ENCODE results near the gene ODR4. TPM values are rescaled to one million over a fixed set of nuclear protein-coding genes. Genes with fewer than 3 reads are reported as not detected.
"Not testable (repeated sequence)": the region's sequence is repeated elsewhere in the genome, so short reads cannot be mapped to it uniquely, and the experiment has no call there.

ODR4 gene
- total and polyA plus RNA-seq, 2 experiments from 2014 or later, result 22.8 to 29.2 TPM

GRCh38 chr1:186463926-186464325, 88.3 kb downstream of the ODR4 start:
- Histone ChIP-seq H3K9me2 (replicated peaks; ENCODE audit: insufficient read depth) (no peaks in the 10 kb centered on the region), H3K4me1 (ENCODE audit: insufficient read depth) (no peaks in the 10 kb centered on the region), H2AFZ (no peak overlapping the region), H3K4me3 (no peak overlapping the region), H3K4me2 (no peak overlapping the region), H4K20me1 (ENCODE audit: insufficient read depth, poor library complexity, severe bottlenecking) (no peaks in the 10 kb centered on the region), H3K36me3 (replicated peaks; ENCODE audit: insufficient read depth, low read depth) (no peaks in the 10 kb centered on the region), H3K27ac (no peak overlapping the region), H3K9me3 (ENCODE audit: low read depth) (no peaks in the 10 kb centered on the region), H3K27me3 (no peaks in the 10 kb centered on the region), H3K79me2 (no peaks in the 10 kb centered on the region)
- TF ChIP-seq, protein P1, sequence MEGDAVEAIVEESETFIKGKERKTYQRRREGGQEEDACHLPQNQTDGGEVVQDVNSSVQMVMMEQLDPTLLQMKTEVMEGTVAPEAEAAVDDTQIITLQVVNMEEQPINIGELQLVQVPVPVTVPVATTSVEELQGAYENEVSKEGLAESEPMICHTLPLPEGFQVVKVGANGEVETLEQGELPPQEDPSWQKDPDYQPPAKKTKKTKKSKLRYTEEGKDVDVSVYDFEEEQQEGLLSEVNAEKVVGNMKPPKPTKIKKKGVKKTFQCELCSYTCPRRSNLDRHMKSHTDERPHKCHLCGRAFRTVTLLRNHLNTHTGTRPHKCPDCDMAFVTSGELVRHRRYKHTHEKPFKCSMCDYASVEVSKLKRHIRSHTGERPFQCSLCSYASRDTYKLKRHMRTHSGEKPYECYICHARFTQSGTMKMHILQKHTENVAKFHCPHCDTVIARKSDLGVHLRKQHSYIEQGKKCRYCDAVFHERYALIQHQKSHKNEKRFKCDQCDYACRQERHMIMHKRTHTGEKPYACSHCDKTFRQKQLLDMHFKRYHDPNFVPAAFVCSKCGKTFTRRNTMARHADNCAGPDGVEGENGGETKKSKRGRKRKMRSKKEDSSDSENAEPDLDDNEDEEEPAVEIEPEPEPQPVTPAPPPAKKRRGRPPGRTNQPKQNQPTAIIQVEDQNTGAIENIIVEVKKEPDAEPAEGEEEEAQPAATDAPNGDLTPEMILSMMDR (IDR thresholded peaks at IDR 0.05; ENCODE audit: poor library complexity), result no peak
- TF ChIP-seq EZH2phosphoT487 (IDR thresholded peaks at IDR 0.05; ENCODE audit: low read depth, severe bottlenecking, unreplicated experiment) (no peak), EZH2 (IDR thresholded peaks at IDR 0.05; ENCODE audit: borderline replicate concordance) (no peak)
- 90% methylated on average over 3 of the region's 3 CpGs for WGBS (ENCODE audit: low lambda C conversion rate, missing lambda C conversion rate)
- no peak for DNase-seq (ENCODE audit: low spot score)

DNA sequence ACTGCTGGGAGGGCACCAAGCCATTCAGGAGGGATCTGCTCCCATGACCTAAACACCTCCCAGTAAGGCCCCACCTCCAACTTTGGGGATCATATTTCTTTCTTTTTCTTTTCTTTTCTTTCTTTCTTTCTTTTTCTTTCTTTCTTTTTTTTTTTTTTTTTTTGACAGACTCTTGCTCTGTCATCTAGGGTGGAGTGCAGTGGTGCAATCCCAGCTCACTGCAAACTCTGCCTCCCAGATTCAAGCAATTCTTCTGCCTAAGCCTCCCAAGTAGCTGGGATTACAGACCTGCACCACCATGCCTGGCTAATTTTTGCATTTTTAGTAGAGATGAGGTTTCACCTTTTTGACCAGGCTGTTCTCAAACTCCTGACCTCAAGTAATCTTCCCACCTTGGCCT, 89.9 kb downstream of the ODR4 start:
- not testable (repeated sequence) for H3K79me2 ChIP-seq; H3K4me1 ChIP-seq (ENCODE audit: insufficient read depth); H3K4me3 ChIP-seq; DNase-seq (ENCODE audit: low spot score); H3K27ac ChIP-seq; H3K9me3 ChIP-seq (ENCODE audit: low read depth); H3K36me3 ChIP-seq (replicated peaks; ENCODE audit: insufficient read depth, low read depth); H3K27me3 ChIP-seq; H4K20me1 ChIP-seq (ENCODE audit: insufficient read depth, poor library complexity, severe bottlenecking); H2AFZ ChIP-seq; H3K4me2 ChIP-seq; H3K9me2 ChIP-seq (replicated peaks; ENCODE audit: insufficient read depth)

GRCh38 chr1:186465946-186466345, 90.3 kb downstream of the ODR4 start:
- Histone ChIP-seq H3K27ac (no peak overlapping the region), H3K9me3 (ENCODE audit: low read depth) (no peaks in the 10 kb centered on the region), H3K4me3 (no peak overlapping the region), H3K4me2 (no peak overlapping the region), H3K4me1 (ENCODE audit: insufficient read depth) (no peaks in the 10 kb centered on the region), H4K20me1 (ENCODE audit: insufficient read depth, poor library complexity, severe bottlenecking) (no peaks in the 10 kb centered on the region), H3K27me3 (no peaks in the 10 kb centered on the region), H3K9me2 (replicated peaks; ENCODE audit: insufficient read depth) (no peaks in the 10 kb centered on the region), H3K36me3 (replicated peaks; ENCODE audit: insufficient read depth, low read depth) (no peaks in the 10 kb centered on the region), H2AFZ (no peak overlapping the region), H3K79me2 (no peaks in the 10 kb centered on the region)
- DNase-seq (ENCODE audit: low spot score), result no peak
- 95% methylated on average over 2 of the region's 2 CpGs for WGBS (ENCODE audit: low lambda C conversion rate, missing lambda C conversion rate)
- TF ChIP-seq EZH2 (IDR thresholded peaks at IDR 0.05; ENCODE audit: borderline replicate concordance) (no peak), EZH2phosphoT487 (IDR thresholded peaks at IDR 0.05; ENCODE audit: low read depth, severe bottlenecking, unreplicated experiment) (no peak)
- TF ChIP-seq, protein P1 (IDR thresholded peaks at IDR 0.05; ENCODE audit: poor library complexity), result no peak

Other genes starting within 250 kb of the ODR4 start
- gene PRG4, start 79.6 kb upstream of the ODR4 start, total RNA-seq, result 2.0 and 2.1 TPM in 2 replicates
- 1.1 and 3.9 TPM in 2 replicates for gene PRG4, start 79.6 kb upstream of the ODR4 start, polyA plus RNA-seq
- gene TPR, start 585 bp upstream of the ODR4 start, total RNA-seq, result 51.5 and 58.4 TPM in 2 replicates
- gene TPR, start 585 bp upstream of the ODR4 start, polyA plus RNA-seq, result 65.1 and 79.4 TPM in 2 replicates
- not detected in 2 replicates for gene PDC, start 85.3 kb downstream of the ODR4 start, total RNA-seq
- gene PDC, start 85.3 kb downstream of the ODR4 start, polyA plus RNA-seq, result 0.13 TPM in 1 of 2 replicates, not detected in the other